Spleen (tissue), 11 donors: ENCODE data around the gene DIP2C. TPM values are rescaled to one million over a fixed set of nuclear protein-coding genes. Genes with fewer than 3 reads are reported as not detected.

ENCODE experiments used
- DNase-seq: peaks from one replicate; pipeline ENCODE4 v3.0.0-alpha.2; 2020
- H3K27ac ChIP-seq, 8 donors: fragments of 200-600 bp; sonication (generic) in 7 of 8; 1 replicate in 4 of 8; 2 replicates in 4 of 8; pipeline versions ENCODE4 v1.5.0 to v1.8.0; 2016 to 2021; ENCODE audit warnings: inconsistent platforms in 4 of 8, mild to moderate bottlenecking in 4 of 8, moderate library complexity in 1 of 8
- H3K27me3 ChIP-seq, 7 donors: fragments of 200-600 bp; sonication (generic) in 6 of 7; replicated peaks in 1 of 7; 1 replicate in 4 of 7; 2 replicates in 3 of 7; pipeline versions ENCODE4 v1.5.0 to v1.8.0; 2016 to 2021; ENCODE audit warnings: inconsistent platforms in 3 of 7, mild to moderate bottlenecking in 1 of 7
- H3K36me3 ChIP-seq, 6 donors: fragments of 200-600 bp; sonication (generic) in 5 of 6; 1 replicate in 4 of 6; 2 replicates in 2 of 6; pipeline versions ENCODE4 v1.5.0 to v1.8.0; 2016 to 2021; ENCODE audit warnings: inconsistent platforms in 2 of 6
- H3K4me1 ChIP-seq, 6 donors: fragments of 200-600 bp; sonication (generic) in 5 of 6; 1 replicate in 3 of 6; 2 replicates in 3 of 6; pipeline versions ENCODE4 v1.5.0 to v1.8.0; 2016 to 2021; ENCODE audit warnings: inconsistent platforms in 3 of 6
- H3K4me3 ChIP-seq, 8 donors: fragments of 200-600 bp; sonication (generic) in 7 of 8; 1 replicate in 4 of 8; 2 replicates in 4 of 8; pipeline versions ENCODE4 v1.5.0 to v1.8.0; 2016 to 2021; ENCODE audit warnings: inconsistent platforms in 4 of 8, mild to moderate bottlenecking in 4 of 8, moderate library complexity in 2 of 8
- H3K9me3 ChIP-seq, 8 donors: fragments of 200-600 bp; sonication (generic) in 7 of 8; 1 replicate in 4 of 8; 2 replicates in 4 of 8; pipeline versions ENCODE4 v1.5.0 to v1.8.0; 2016 to 2021; ENCODE audit warnings: inconsistent platforms in 4 of 8
- CTCF ChIP-seq, 11 experiments: fragments of 200-600 bp in 7 of 11; fragments of 450-650 bp in 4 of 11; sonication (generic) in 4 of 11; IDR thresholded peaks in 8 of 11; conservative IDR thresholded peaks in 3 of 11; 1 replicate in 7 of 11; 2 replicates in 4 of 11; pipeline versions ENCODE4 v1.4.0 to v1.8.0; 2016 to 2021; ENCODE audit warnings: antibody characterized with exemption in 11 of 11, inconsistent platforms in 4 of 11, mild to moderate bottlenecking in 1 of 11
- POLR2A ChIP-seq, 3 donors: fragments of 450-650 bp; IDR thresholded peaks; one replicate each; pipeline ENCODE4 v1.5.1; 2017; ENCODE audit warnings: antibody characterized with exemption in 3 of 3, mild to moderate bottlenecking in 1 of 3
- POLR2AphosphoS5 ChIP-seq, 3 donors: sonication (generic); formaldehyde crosslinking; IDR thresholded peaks; one replicate each; pipeline ENCODE4 v1.5.1; 2017; ENCODE audit warnings: antibody characterized with exemption in 3 of 3
- WGBS, 5 donors: extraction: QIAGEN DNeasy Blood & Tissue Kit in 3 of 5; methylation state at CpG; one replicate each; pipeline versions ENCODE4 v1.1.5 to v1.1.7; 2013 to 2018; 5-methylcytosine and 5-hydroxymethylcytosine counted together
- intact Hi-C: fragments of 100-400 bp; cut with DNase I; formaldehyde crosslinking; loops from one replicate; pipeline ENCODE4 v1.15.0; 2023; ENCODE audit warnings: low total_unique reads
- polyA plus RNA-seq, 3 donors: library from polyadenylated mRNA; stranded (reverse); fragments of 200-250 nt; gene quantifications; one replicate each; pipeline ENCODE4 v1.2.1, GENCODE V29; 2013
- total RNA-seq, 7 donors: library from RNA; depleted of rRNA in 3 of 7; stranded (reverse); fragments of >200 nt in 3 of 7; fragmentation: NEBNext Ultra II Directional in 4 of 7; extraction: Animal tissue kit (Norgen Biotek cat#: 25700) in 4 of 7; gene quantifications; one replicate each; pipeline versions ENCODE4 v1.1.0 to v1.2.1, GENCODE V29; 2016 to 2021
- donor health status: healthy with polysubstance abuse.
- donor health status: DM: no; HTN: no; CAD: no; lungs with moderate emphysema.
- donor health status: DM: no; HTN: no; CAD: no.
- donor health status: Bipolar disorder and iron deficiency.
- donor health status: healthy.
- donor health status: DM: no; HTN: no; CAD: no.
- donor health status: DM: yes; HTN: yes; CAD: no.

DIP2C gene
- total and polyA plus RNA-seq, 10 donors = 2.2 to 13.1 (median 9.0) TPM

- TF ChIP-seq CTCF (IDR thresholded peaks at IDR 0.05 in 8 of 11, conservative IDR thresholded peaks at IDR 0.05 in 3 of 11) (no peak), POLR2AphosphoS5 (IDR thresholded peaks at IDR 0.05) (no peak), POLR2A (IDR thresholded peaks at IDR 0.05) (no peak)
- H3K9me3 ChIP-seq = no peaks in the 10 kb centered on the region
- H3K4me1 ChIP-seq = no peaks in the 10 kb centered on the region
- WGBS, 5 donors = 56 to 75% (median 62%) methylated on average over 11 to 13 of the region's 13 CpGs
- DNase-seq = peak; percentile 69
- intact Hi-C loops = no loop called here
- H3K27me3 ChIP-seq = peaks cover 0 to 30% (median 0%) of the 10 kb centered on the region in 7 donors
- no peaks in the 10 kb centered on the region for H3K36me3 ChIP-seq
- H3K27ac ChIP-seq = no peak overlapping the region
- H3K4me3 ChIP-seq = no peak overlapping the region
Observed at GRCh38 chr10:541041-541440, 148.4 kb downstream of the DIP2C start.

GRCh38 chr10:538895-539294 lies 150.6 kb downstream of the DIP2C start:
- 87 to 95% (median 93%) methylated on average over 9 of the region's 9 CpGs for WGBS, 5 donors
- DNase-seq = no peak
- intact Hi-C loops = no loop called here
- peaks cover 0 to 34% (median 0%) of the 10 kb centered on the region in 7 donors for H3K27me3 ChIP-seq
- H3K27ac ChIP-seq = no peak overlapping the region
- TF ChIP-seq CTCF (IDR thresholded peaks at IDR 0.05 in 8 of 11, conservative IDR thresholded peaks at IDR 0.05 in 3 of 11) = no peak
- no peaks in the 10 kb centered on the region for H3K9me3 ChIP-seq
- H3K4me3 ChIP-seq = no peak overlapping the region
- no peaks in the 10 kb centered on the region for H3K4me1 ChIP-seq
- H3K36me3 ChIP-seq = no peaks in the 10 kb centered on the region

GRCh38 chr10:536935-537334 lies 152.5 kb downstream of the DIP2C start:
- H3K27ac ChIP-seq = no peak overlapping the region
- no peak for DNase-seq
- H3K4me1 ChIP-seq = no peaks in the 10 kb centered on the region
- H3K4me3 ChIP-seq = no peak overlapping the region
- intact Hi-C loops = no loop called here
- TF ChIP-seq POLR2A (IDR thresholded peaks at IDR 0.05) = no peak
- no peak for TF ChIP-seq CTCF (IDR thresholded peaks at IDR 0.05 in 8 of 11, conservative IDR thresholded peaks at IDR 0.05 in 3 of 11)
- TF ChIP-seq POLR2AphosphoS5 (IDR thresholded peaks at IDR 0.05) = no peak
- H3K27me3 ChIP-seq = peaks cover 0 to 34% (median 0%) of the 10 kb centered on the region in 7 donors
- H3K9me3 ChIP-seq = no peaks in the 10 kb centered on the region
- 77 to 86% (median 80%) methylated on average over 5 of the region's 5 CpGs for WGBS, 5 donors
- H3K36me3 ChIP-seq = no peaks in the 10 kb centered on the region

GRCh38 chr10:536371-536925 lies 153.0 kb downstream of the DIP2C start:
- intact Hi-C loops = no loop called here
- WGBS, 5 donors = 77 to 90% (median 82%) methylated on average over 9 of the region's 9 CpGs
- Histone ChIP-seq H3K4me3 (no peak overlapping the region), H3K27ac (no peak overlapping the region), H3K9me3 (no peaks in the 10 kb centered on the region), H3K4me1 (no peaks in the 10 kb centered on the region), H3K27me3 (peaks cover 0 to 34% (median 0%) of the 10 kb centered on the region in 7 donors), H3K36me3 (no peaks in the 10 kb centered on the region)
- no peak for DNase-seq
- TF ChIP-seq POLR2A (IDR thresholded peaks at IDR 0.05) = no peak
- no peak for TF ChIP-seq CTCF (IDR thresholded peaks at IDR 0.05 in 8 of 11, conservative IDR thresholded peaks at IDR 0.05 in 3 of 11)
- no peak for TF ChIP-seq POLR2AphosphoS5 (IDR thresholded peaks at IDR 0.05)
